Measurements from ENCODE around the gene SF3A2. TPM values are rescaled to one million over a fixed set of nuclear protein-coding genes. Genes with fewer than 3 reads are reported as not detected.
"Not testable (repeated sequence)": the region's sequence is repeated elsewhere in the genome, so short reads cannot be mapped to it uniquely, and the experiment has no call there.

The SF3A2 gene
- total and polyA plus RNA-seq, 4 donors: 29.2 to 97.8 (median 56.3) TPM

- H3K27me3 ChIP-seq (ENCODE audit: control insufficient read depth, insufficient read depth, low read length): peaks cover 23% of the 10 kb centered on the region
- 69% methylated on average over 21 of the region's 26 CpGs for WGBS (ENCODE audit: insufficient coverage)
- DNase-seq (ENCODE audit: low read depth in 4 of 6, low spot score in 6 of 6): no peak
- H3K9me3 ChIP-seq (ENCODE audit: control insufficient read depth, insufficient read depth, low read length): no peaks in the 10 kb centered on the region
- no peak overlapping the region for H3K4me3 ChIP-seq (ENCODE audit: low read depth, low read length)
- H3K36me3 ChIP-seq (ENCODE audit: control insufficient read depth, insufficient read depth, low read length): peaks cover 25% of the 10 kb centered on the region
- H3K27ac ChIP-seq (ENCODE audit: low read depth, low read length): no peak overlapping the region
- peaks cover 18% of the 10 kb centered on the region for H3K4me1 ChIP-seq (ENCODE audit: control insufficient read depth, insufficient read depth, low read length)
Measured at GRCh38 chr19:2280633-2281264, 44.1 kb downstream of the SF3A2 start.

GRCh38 chr19:2281265-2282061, 44.8 kb downstream of the SF3A2 start:
- H3K27ac ChIP-seq (ENCODE audit: low read depth, low read length); H3K9me3 ChIP-seq (ENCODE audit: control insufficient read depth, insufficient read depth, low read length); H3K4me3 ChIP-seq (ENCODE audit: low read depth, low read length); DNase-seq (ENCODE audit: low read depth in 4 of 6, low spot score in 6 of 6): not testable (repeated sequence)
- Histone ChIP-seq H3K27me3 (ENCODE audit: control insufficient read depth, insufficient read depth, low read length) (peaks cover 23% of the 10 kb centered on the region), H3K36me3 (ENCODE audit: control insufficient read depth, insufficient read depth, low read length) (peaks cover 19% of the 10 kb centered on the region), H3K4me1 (ENCODE audit: control insufficient read depth, insufficient read depth, low read length) (peaks cover 13% of the 10 kb centered on the region)
- WGBS (ENCODE audit: insufficient coverage): 12% methylated on average over 5 of the region's 16 CpGs

- DNase-seq (ENCODE audit: low read depth in 4 of 6, low spot score in 6 of 6): peak in 1 of 6 donors; percentile 33
- H3K4me1 ChIP-seq (ENCODE audit: control insufficient read depth, insufficient read depth, low read length): peaks cover 12% of the 10 kb centered on the region
- peaks cover 14% of the 10 kb centered on the region for H3K36me3 ChIP-seq (ENCODE audit: control insufficient read depth, insufficient read depth, low read length)
- H3K4me3 ChIP-seq (ENCODE audit: low read depth, low read length): peak within 1 kb of the TSS; percentile 19
- H3K9me3 ChIP-seq (ENCODE audit: control insufficient read depth, insufficient read depth, low read length): no peaks in the 10 kb centered on the region
- no peak within 1 kb of the TSS for H3K27ac ChIP-seq (ENCODE audit: low read depth, low read length)
- 8% methylated on average over 35 of the region's 41 CpGs for WGBS (ENCODE audit: insufficient coverage)
- H3K27me3 ChIP-seq (ENCODE audit: control insufficient read depth, insufficient read depth, low read length): peaks cover 23% of the 10 kb centered on the region
Measured at GRCh38 chr19:2282062-2282861, 45.6 kb downstream of the SF3A2 start, which contains the start of gene PEAK3. Gene PEAK3 (minus strand): TSS chr19:2282175. CDS start chr19:2280931, 1,244 bp downstream.

GRCh38 chr19:2282862-2283237, 46.2 kb downstream of the SF3A2 start:
- Histone ChIP-seq H3K4me3 (ENCODE audit: low read depth, low read length) (no peak overlapping the region), H3K36me3 (ENCODE audit: control insufficient read depth, insufficient read depth, low read length) (peaks cover 12% of the 10 kb centered on the region), H3K4me1 (ENCODE audit: control insufficient read depth, insufficient read depth, low read length) (peaks cover 12% of the 10 kb centered on the region), H3K27ac (ENCODE audit: low read depth, low read length) (no peak overlapping the region), H3K27me3 (ENCODE audit: control insufficient read depth, insufficient read depth, low read length) (peaks cover 25% of the 10 kb centered on the region), H3K9me3 (ENCODE audit: control insufficient read depth, insufficient read depth, low read length) (no peaks in the 10 kb centered on the region)
- DNase-seq (ENCODE audit: low read depth in 4 of 6, low spot score in 6 of 6): no peak
- 66% methylated on average over 11 of the region's 11 CpGs for WGBS (ENCODE audit: insufficient coverage)

GRCh38 chr19:2283835-2284507, 47.3 kb downstream of the SF3A2 start:
- WGBS (ENCODE audit: insufficient coverage): 93% methylated on average over 4 of the region's 8 CpGs
- Histone ChIP-seq H3K36me3 (ENCODE audit: control insufficient read depth, insufficient read depth, low read length) (peaks cover 4% of the 10 kb centered on the region), H3K4me3 (ENCODE audit: low read depth, low read length) (no peak overlapping the region), H3K4me1 (ENCODE audit: control insufficient read depth, insufficient read depth, low read length) (peaks cover 13% of the 10 kb centered on the region), H3K27ac (ENCODE audit: low read depth, low read length) (no peak overlapping the region), H3K27me3 (ENCODE audit: control insufficient read depth, insufficient read depth, low read length) (peaks cover 36% of the 10 kb centered on the region), H3K9me3 (ENCODE audit: control insufficient read depth, insufficient read depth, low read length) (no peaks in the 10 kb centered on the region)
- no peak for DNase-seq (ENCODE audit: low read depth in 4 of 6, low spot score in 6 of 6)

GRCh38 chr19:2286402-2287140, 49.9 kb downstream of the SF3A2 start:
- WGBS (ENCODE audit: insufficient coverage): 86% methylated on average over 17 of the region's 20 CpGs
- peaks cover 34% of the 10 kb centered on the region for H3K4me1 ChIP-seq (ENCODE audit: control insufficient read depth, insufficient read depth, low read length)
- H3K9me3 ChIP-seq (ENCODE audit: control insufficient read depth, insufficient read depth, low read length): no peaks in the 10 kb centered on the region
- H3K36me3 ChIP-seq (ENCODE audit: control insufficient read depth, insufficient read depth, low read length): peaks cover 4% of the 10 kb centered on the region
- no peak overlapping the region for H3K27ac ChIP-seq (ENCODE audit: low read depth, low read length)
- no peak overlapping the region for H3K4me3 ChIP-seq (ENCODE audit: low read depth, low read length)
- peaks cover 55% of the 10 kb centered on the region for H3K27me3 ChIP-seq (ENCODE audit: control insufficient read depth, insufficient read depth, low read length)
- no peak for DNase-seq (ENCODE audit: low read depth in 4 of 6, low spot score in 6 of 6)

- peaks cover 4% of the 10 kb centered on the region for H3K36me3 ChIP-seq (ENCODE audit: control insufficient read depth, insufficient read depth, low read length)
Measured at GRCh38 chr19:2287585-2288337, 51.1 kb downstream of the SF3A2 start.

GRCh38 chr19:2288338-2288817, 51.8 kb downstream of the SF3A2 start:
- no peak for DNase-seq (ENCODE audit: low read depth in 4 of 6, low spot score in 6 of 6)
- Histone ChIP-seq H3K4me1 (ENCODE audit: control insufficient read depth, insufficient read depth, low read length) (peaks cover 23% of the 10 kb centered on the region), H3K27me3 (ENCODE audit: control insufficient read depth, insufficient read depth, low read length) (peaks cover 46% of the 10 kb centered on the region), H3K9me3 (ENCODE audit: control insufficient read depth, insufficient read depth, low read length) (no peaks in the 10 kb centered on the region), H3K4me3 (ENCODE audit: low read depth, low read length) (no peak overlapping the region), H3K27ac (ENCODE audit: low read depth, low read length) (no peak overlapping the region), H3K36me3 (ENCODE audit: control insufficient read depth, insufficient read depth, low read length) (peaks cover 4% of the 10 kb centered on the region)
- 79% methylated on average over 17 of the region's 17 CpGs for WGBS (ENCODE audit: insufficient coverage)

More at GRCh38 chr19:2287585-2288337, 51.1 kb downstream of the SF3A2 start:
- no peak for DNase-seq (ENCODE audit: low read depth in 4 of 6, low spot score in 6 of 6)
- WGBS (ENCODE audit: insufficient coverage): 82% methylated on average over 13 of the region's 13 CpGs
- Histone ChIP-seq H3K4me3 (ENCODE audit: low read depth, low read length) (no peak overlapping the region), H3K4me1 (ENCODE audit: control insufficient read depth, insufficient read depth, low read length) (peaks cover 23% of the 10 kb centered on the region), H3K27ac (ENCODE audit: low read depth, low read length) (no peak overlapping the region), H3K9me3 (ENCODE audit: control insufficient read depth, insufficient read depth, low read length) (no peaks in the 10 kb centered on the region), H3K27me3 (ENCODE audit: control insufficient read depth, insufficient read depth, low read length) (peaks cover 52% of the 10 kb centered on the region)
